Neural cell (in vitro differentiated cells): Measurements from ENCODE around the gene DCP1A. TPM values are rescaled to one million over a fixed set of nuclear protein-coding genes. Genes with fewer than 3 reads are reported as not detected.

Source experiments
- H2AFZ ChIP-seq: fragments of 200-600, 300-800 bp; sonication (generic), shearing (Covaris generic); 2 replicates; pipeline ENCODE4 v1.6.0; 2014; ENCODE audit warnings: low read depth, mild to moderate bottlenecking, antibody characterized with exemption, low read length, moderate library complexity
- H3F3A ChIP-seq: fragments of 200-600 bp; shearing (Covaris generic); 2 replicates; pipeline ENCODE4 v1.6.1; 2016; ENCODE audit warnings: mild to moderate bottlenecking, moderate library complexity, mixed read lengths, antibody characterized with exemption, low read length; ENCODE audit not compliant: insufficient read depth, poor library complexity, severe bottlenecking
- H3K27ac ChIP-seq: fragments of 200-600, 300-800 bp; sonication (generic), shearing (Covaris generic); 2 replicates; pipeline ENCODE4 v1.5.1; 2014; ENCODE audit warnings: mild to moderate bottlenecking, low read length, moderate library complexity
- H3K27me3 ChIP-seq: fragments of 300-800, 200-600 bp; sonication (generic), shearing (Covaris generic); 2 replicates; pipeline ENCODE4 v1.6.0; 2014; ENCODE audit warnings: mild to moderate bottlenecking, low read depth, low read length, moderate library complexity; ENCODE audit not compliant: insufficient read depth
- H3K36me3 ChIP-seq: fragments of 300-800, 200-600 bp; sonication (generic), shearing (Covaris generic); 2 replicates; pipeline ENCODE4 v1.5.1; 2014; ENCODE audit warnings: mild to moderate bottlenecking, antibody characterized with exemption, low read length, moderate library complexity; ENCODE audit not compliant: insufficient read depth
- H3K4me2 ChIP-seq: fragments of 300-800, 200-600 bp; sonication (generic), shearing (Covaris generic); 2 replicates; pipeline ENCODE4 v1.6.0; 2014; ENCODE audit warnings: mild to moderate bottlenecking, low read length
- H3K4me3 ChIP-seq: fragments of 300-800, 200-600 bp; sonication (generic), shearing (Covaris generic); 2 replicates; pipeline ENCODE4 v1.5.1; 2014; ENCODE audit warnings: mild to moderate bottlenecking, low read length, moderate library complexity
- H3K79me2 ChIP-seq: fragments of 200-600 bp; shearing (Covaris generic); replicated peaks from 2 replicates; pipeline ENCODE4 v1.6.0; 2014; ENCODE audit warnings: mild to moderate bottlenecking, low read length, moderate library complexity; ENCODE audit not compliant: insufficient read depth
- H3K9ac ChIP-seq: fragments of 300-800, 200-600 bp; sonication (generic), shearing (Covaris generic); 2 replicates; pipeline ENCODE4 v1.6.1; 2016; ENCODE audit warnings: mild to moderate bottlenecking, low read length, mixed read lengths
- H3K9me2 ChIP-seq: fragments of 200-600 bp; shearing (Covaris generic); 2 replicates; pipeline ENCODE4 v1.6.1; 2016; ENCODE audit warnings: mild to moderate bottlenecking, low read length, mixed read lengths; ENCODE audit not compliant: insufficient read depth
- H3K9me3 ChIP-seq: fragments of 200-600, 300-800 bp; sonication (generic), shearing (Covaris generic); 2 replicates; pipeline ENCODE4 v1.6.1; 2016; ENCODE audit warnings: mild to moderate bottlenecking, mixed run types, low read length, moderate library complexity, mixed read lengths
- H4K20me1 ChIP-seq: fragments of 200-600 bp; shearing (Covaris generic); 2 replicates; pipeline ENCODE4 v1.6.1; 2016; ENCODE audit warnings: mild to moderate bottlenecking, mixed run types; ENCODE audit not compliant: insufficient read depth
- EP300 ChIP-seq: fragments of 450-650 bp; conservative IDR thresholded peaks from 2 replicates; pipeline ENCODE4 v1.6.1; 2014; ENCODE audit warnings: antibody characterized with exemption, mild to moderate bottlenecking, moderate library complexity; ENCODE audit not compliant: poor library complexity, severe bottlenecking
- EZH2 ChIP-seq: fragments of 200-600, 300-800 bp; shearing (Covaris generic), sonication (generic); IDR thresholded peaks from 2 replicates; pipeline ENCODE4 v1.6.1; 2014; ENCODE audit warnings: antibody characterized with exemption, low read length, borderline replicate concordance, mild to moderate bottlenecking; ENCODE audit not compliant: insufficient read depth, poor library complexity, severe bottlenecking
- MXI1 ChIP-seq: fragments of 450-650 bp; conservative IDR thresholded peaks from 2 replicates; pipeline ENCODE4 v1.6.1; 2014; ENCODE audit warnings: antibody characterized with exemption, mild to moderate bottlenecking; ENCODE audit not compliant: poor library complexity, severe bottlenecking
- POLR2AphosphoS5 ChIP-seq: IDR thresholded peaks from 2 replicates; pipeline ENCODE4 v1.6.1; 2012
- RAD21 ChIP-seq: fragments of 450-650 bp; conservative IDR thresholded peaks from 2 replicates; pipeline ENCODE4 v1.6.1; 2014; ENCODE audit warnings: antibody characterized with exemption, mild to moderate bottlenecking, moderate library complexity
- SMC3 ChIP-seq: fragments of 450-650 bp; conservative IDR thresholded peaks from 2 replicates; pipeline ENCODE4 v1.6.1; 2014; ENCODE audit warnings: antibody characterized with exemption, mild to moderate bottlenecking, moderate library complexity; ENCODE audit not compliant: poor library complexity
- TAF1 ChIP-seq: IDR thresholded peaks from 2 replicates; pipeline ENCODE4 v1.6.1; 2012; ENCODE audit warnings: low read depth
- polyA plus RNA-seq: library from polyadenylated mRNA; depleted of rRNA; stranded (reverse); fragments of >200 nt; gene quantifications from 2 replicates; pipeline ENCODE4 v1.2.3, GENCODE V29; 2014
- TF ChIP-seq, protein P1 (sequence below): fragments of 450-650 bp; IDR thresholded peaks from 2 replicates; pipeline ENCODE4 v1.5.1; 2014; ENCODE audit warnings: antibody characterized with exemption, mild to moderate bottlenecking, moderate library complexity; ENCODE audit not compliant: poor library complexity, severe bottlenecking
- TF ChIP-seq, protein P2 (sequence below): IDR thresholded peaks from 2 replicates; pipeline ENCODE4 v1.6.1; 2012; ENCODE audit warnings: borderline replicate concordance

Gene DCP1A
- polyA plus RNA-seq, 1 donor from 2014 or later: 12.5 TPM

DNA sequence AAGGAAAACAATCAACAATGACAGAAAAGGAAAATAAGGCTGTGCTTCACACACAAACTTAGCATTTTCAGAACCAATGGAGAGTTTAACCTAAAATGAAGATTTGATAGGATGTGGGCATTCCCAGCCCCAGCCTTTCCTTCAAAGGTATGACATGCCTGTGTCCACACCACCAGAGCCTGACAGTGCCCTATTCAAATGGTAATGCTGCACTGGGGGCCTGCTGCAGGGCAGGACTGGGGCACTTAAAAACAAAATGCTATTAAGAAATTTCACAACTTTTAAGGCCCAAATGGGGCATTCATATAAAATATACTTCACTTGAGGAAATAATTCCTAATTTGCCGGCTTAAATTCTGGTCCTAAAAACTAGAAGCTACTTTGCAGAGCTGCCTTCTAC, 60.6 kb downstream of the DCP1A start:
- no peak overlapping the region for H2AFZ ChIP-seq
- H4K20me1 ChIP-seq: no peaks in the 10 kb centered on the region
- H3F3A ChIP-seq: no peaks in the 10 kb centered on the region
- TF ChIP-seq TAF1 (no peak), POLR2AphosphoS5 (no peak), SMC3 (no peak), RAD21 (no peak), EP300 (no peak), MXI1 (no peak), EZH2 (no peak)
- TF ChIP-seq, protein P1, sequence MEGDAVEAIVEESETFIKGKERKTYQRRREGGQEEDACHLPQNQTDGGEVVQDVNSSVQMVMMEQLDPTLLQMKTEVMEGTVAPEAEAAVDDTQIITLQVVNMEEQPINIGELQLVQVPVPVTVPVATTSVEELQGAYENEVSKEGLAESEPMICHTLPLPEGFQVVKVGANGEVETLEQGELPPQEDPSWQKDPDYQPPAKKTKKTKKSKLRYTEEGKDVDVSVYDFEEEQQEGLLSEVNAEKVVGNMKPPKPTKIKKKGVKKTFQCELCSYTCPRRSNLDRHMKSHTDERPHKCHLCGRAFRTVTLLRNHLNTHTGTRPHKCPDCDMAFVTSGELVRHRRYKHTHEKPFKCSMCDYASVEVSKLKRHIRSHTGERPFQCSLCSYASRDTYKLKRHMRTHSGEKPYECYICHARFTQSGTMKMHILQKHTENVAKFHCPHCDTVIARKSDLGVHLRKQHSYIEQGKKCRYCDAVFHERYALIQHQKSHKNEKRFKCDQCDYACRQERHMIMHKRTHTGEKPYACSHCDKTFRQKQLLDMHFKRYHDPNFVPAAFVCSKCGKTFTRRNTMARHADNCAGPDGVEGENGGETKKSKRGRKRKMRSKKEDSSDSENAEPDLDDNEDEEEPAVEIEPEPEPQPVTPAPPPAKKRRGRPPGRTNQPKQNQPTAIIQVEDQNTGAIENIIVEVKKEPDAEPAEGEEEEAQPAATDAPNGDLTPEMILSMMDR: no peak
- TF ChIP-seq, protein P2, sequence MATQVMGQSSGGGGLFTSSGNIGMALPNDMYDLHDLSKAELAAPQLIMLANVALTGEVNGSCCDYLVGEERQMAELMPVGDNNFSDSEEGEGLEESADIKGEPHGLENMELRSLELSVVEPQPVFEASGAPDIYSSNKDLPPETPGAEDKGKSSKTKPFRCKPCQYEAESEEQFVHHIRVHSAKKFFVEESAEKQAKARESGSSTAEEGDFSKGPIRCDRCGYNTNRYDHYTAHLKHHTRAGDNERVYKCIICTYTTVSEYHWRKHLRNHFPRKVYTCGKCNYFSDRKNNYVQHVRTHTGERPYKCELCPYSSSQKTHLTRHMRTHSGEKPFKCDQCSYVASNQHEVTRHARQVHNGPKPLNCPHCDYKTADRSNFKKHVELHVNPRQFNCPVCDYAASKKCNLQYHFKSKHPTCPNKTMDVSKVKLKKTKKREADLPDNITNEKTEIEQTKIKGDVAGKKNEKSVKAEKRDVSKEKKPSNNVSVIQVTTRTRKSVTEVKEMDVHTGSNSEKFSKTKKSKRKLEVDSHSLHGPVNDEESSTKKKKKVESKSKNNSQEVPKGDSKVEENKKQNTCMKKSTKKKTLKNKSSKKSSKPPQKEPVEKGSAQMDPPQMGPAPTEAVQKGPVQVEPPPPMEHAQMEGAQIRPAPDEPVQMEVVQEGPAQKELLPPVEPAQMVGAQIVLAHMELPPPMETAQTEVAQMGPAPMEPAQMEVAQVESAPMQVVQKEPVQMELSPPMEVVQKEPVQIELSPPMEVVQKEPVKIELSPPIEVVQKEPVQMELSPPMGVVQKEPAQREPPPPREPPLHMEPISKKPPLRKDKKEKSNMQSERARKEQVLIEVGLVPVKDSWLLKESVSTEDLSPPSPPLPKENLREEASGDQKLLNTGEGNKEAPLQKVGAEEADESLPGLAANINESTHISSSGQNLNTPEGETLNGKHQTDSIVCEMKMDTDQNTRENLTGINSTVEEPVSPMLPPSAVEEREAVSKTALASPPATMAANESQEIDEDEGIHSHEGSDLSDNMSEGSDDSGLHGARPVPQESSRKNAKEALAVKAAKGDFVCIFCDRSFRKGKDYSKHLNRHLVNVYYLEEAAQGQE: no peak
- H3K9me3 ChIP-seq: no peaks in the 10 kb centered on the region
- no peak overlapping the region for H3K4me3 ChIP-seq
- H3K79me2 ChIP-seq: no peaks in the 10 kb centered on the region
- H3K4me2 ChIP-seq: no peak overlapping the region
- H3K36me3 ChIP-seq: peaks cover 15% of the 10 kb centered on the region
- H3K9me2 ChIP-seq: no peaks in the 10 kb centered on the region
- no peaks in the 10 kb centered on the region for H3K27me3 ChIP-seq
- no peak overlapping the region for H3K27ac ChIP-seq
- H3K9ac ChIP-seq: no peak overlapping the region

DNA sequence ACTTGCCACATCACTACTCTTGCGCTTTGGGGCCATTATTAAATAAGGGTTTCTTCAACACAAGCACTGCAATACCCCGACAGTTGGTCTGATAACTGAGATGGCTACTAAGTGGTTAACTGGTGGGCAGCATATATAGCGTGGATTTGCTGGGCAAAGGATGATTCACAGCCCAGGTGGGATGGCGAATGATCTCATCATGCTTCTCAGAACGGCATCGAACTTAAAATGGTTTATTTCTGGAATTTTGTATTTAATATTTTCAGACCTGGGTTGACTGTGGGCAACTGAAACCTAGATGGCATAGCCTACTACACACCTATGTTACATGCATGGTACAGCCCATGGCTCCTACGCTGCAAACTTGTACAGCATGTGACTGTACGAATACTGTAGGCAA, 64.8 kb downstream of the DCP1A start:
- Histone ChIP-seq H3K9me2 (no peaks in the 10 kb centered on the region), H3K9ac (no peak overlapping the region), H3F3A (no peaks in the 10 kb centered on the region), H3K79me2 (no peaks in the 10 kb centered on the region), H3K27ac (no peak overlapping the region), H4K20me1 (no peaks in the 10 kb centered on the region), H3K27me3 (no peaks in the 10 kb centered on the region), H3K4me2 (no peak overlapping the region), H3K9me3 (no peaks in the 10 kb centered on the region), H3K4me3 (no peak overlapping the region), H3K36me3 (peaks cover 15% of the 10 kb centered on the region), H2AFZ (no peak overlapping the region)
- TF ChIP-seq, protein P2: no peak
- no peak for TF ChIP-seq TAF1
- no peak for TF ChIP-seq MXI1
- no peak for TF ChIP-seq RAD21
- TF ChIP-seq EZH2: no peak
- no peak for TF ChIP-seq POLR2AphosphoS5
- TF ChIP-seq, protein P1: no peak
- TF ChIP-seq SMC3: no peak
- TF ChIP-seq EP300: no peak
